ENCODE results near the gene MORC4.

GRCh38 chrX:106980952-106981626, 18.9 kb downstream of the MORC4 start:
- no peak for TF ChIP-seq CTCF (IDR thresholded peaks at IDR 0.05)
- no peak for TF ChIP-seq POLR2A (IDR thresholded peaks at IDR 0.05)
- no peak for TF ChIP-seq POLR2AphosphoS5 (IDR thresholded peaks at IDR 0.05)
